GM19025 (cell line): ENCODE measurements around the gene RRP1.
"Not testable (repeated sequence)": the region's sequence is repeated elsewhere in the genome, so short reads cannot be mapped to it uniquely, and the experiment has no call there.

Experiments used
- ATAC-seq: cut with Tn5 transposase; IDR thresholded peaks from one replicate; pipeline ENCODE4 v1.9.1; 2021; ENCODE audit warnings: mild to moderate bottlenecking, low read depth, moderate library complexity; ENCODE audit not compliant: unreplicated experiment

The RRP1 gene

GRCh38 chr21:43832158-43832550 is 42.8 kb downstream of the RRP1 start:
- ATAC-seq = no peak

GRCh38 chr21:43832648-43833047 is 43.3 kb downstream of the RRP1 start:
- ATAC-seq = no peak

- no peak for ATAC-seq
Observed at GRCh38 chr21:43834146-43834905, 44.9 kb downstream of the RRP1 start.

- ATAC-seq = no peak
Observed at GRCh38 chr21:43835050-43835449, 45.7 kb downstream of the RRP1 start.

GRCh38 chr21:43835861-43836260 is 46.5 kb downstream of the RRP1 start:
- ATAC-seq = no peak

GRCh38 chr21:43836616-43837015 is 47.2 kb downstream of the RRP1 start:
- no peak for ATAC-seq

GRCh38 chr21:43840259-43840658 is 50.9 kb downstream of the RRP1 start:
- no peak for ATAC-seq

- no peak for ATAC-seq
Observed at GRCh38 chr21:43842742-43843141, 53.4 kb downstream of the RRP1 start.

- ATAC-seq = not testable (repeated sequence)
Observed at GRCh38 chr21:43844906-43845305, 55.5 kb downstream of the RRP1 start.

- ATAC-seq = no peak
Observed at GRCh38 chr21:43845386-43845785, 56.0 kb downstream of the RRP1 start.

- ATAC-seq = no peak
Observed at GRCh38 chr21:43846430-43846829, 57.1 kb downstream of the RRP1 start.

GRCh38 chr21:43847301-43847700 is 57.9 kb downstream of the RRP1 start:
- no peak for ATAC-seq

GRCh38 chr21:43848771-43849170 is 59.4 kb downstream of the RRP1 start:
- ATAC-seq = no peak

- ATAC-seq = no peak
Observed at GRCh38 chr21:43849532-43850299, 60.3 kb downstream of the RRP1 start.

GRCh38 chr21:43850728-43851295 is 61.4 kb downstream of the RRP1 start:
- ATAC-seq = no peak

- ATAC-seq = no peak
Observed at GRCh38 chr21:43851593-43851992, 62.2 kb downstream of the RRP1 start.

- no peak for ATAC-seq
Observed at GRCh38 chr21:43853851-43854772, 64.7 kb downstream of the RRP1 start.
